Calu3 (cell line): ENCODE results near the gene PDE4B. TPM values are rescaled to one million over a fixed set of nuclear protein-coding genes. Genes with fewer than 3 reads are reported as not detected.

Experiments used
- BruUV-seq: library from RNA; stranded (reverse); fragments of 400-500 nt; replicated peaks from 2 replicates; lab custom pipeline; 2021; lab: Mats Ljungman, UMichigan
- CTCF ChIA-PET: fragments of 300-600 bp; sonication (Branson Sonifier 250); formaldehyde crosslinking; loops from one replicate; lab custom pipeline; 2022; ENCODE audit warnings: antibody characterized with exemption; lab: Charles Lee
- DNase-seq: peaks from one replicate; pipeline ENCODE4 v3.0.0; 2022
- H3K27ac Mint-ChIP-seq: one replicate; pipeline ENCODE4 v1.8.0; 2022; ENCODE audit warnings: mixed read lengths; ENCODE audit not compliant: unreplicated experiment
- H3K27me3 Mint-ChIP-seq: one replicate; pipeline ENCODE4 v1.8.0; 2022; ENCODE audit warnings: mixed read lengths; ENCODE audit not compliant: unreplicated experiment
- H3K36me3 Mint-ChIP-seq: one replicate; pipeline ENCODE4 v1.8.0; 2022; ENCODE audit warnings: mild to moderate bottlenecking, moderate library complexity, mixed read lengths; ENCODE audit not compliant: insufficient read depth, unreplicated experiment
- H3K4me1 Mint-ChIP-seq: one replicate; pipeline ENCODE4 v1.8.0; 2022; ENCODE audit warnings: mild to moderate bottlenecking, low read depth, mixed read lengths; ENCODE audit not compliant: unreplicated experiment
- H3K4me3 Mint-ChIP-seq: one replicate; pipeline ENCODE4 v1.8.0; 2022; ENCODE audit warnings: mild to moderate bottlenecking, low read depth, moderate library complexity, mixed read lengths; ENCODE audit not compliant: unreplicated experiment
- H3K9me3 Mint-ChIP-seq: one replicate; pipeline ENCODE4 v1.8.0; 2022; ENCODE audit warnings: low read depth, mixed read lengths; ENCODE audit not compliant: unreplicated experiment
- intact Hi-C: fragments of 100-400 bp; cut with micrococcal nuclease; formaldehyde crosslinking; loops from one replicate; pipeline ENCODE4 v1.10.0; 2022; ENCODE audit not compliant: unreplicated experiment
- total RNA-seq: library from RNA; stranded (reverse); gene quantifications from 2 replicates; pipeline ENCODE4 v1.2.3, GENCODE V29; 2022
- TF ChIP-seq, protein P1 (sequence below): fragments of 200-600 bp; IDR thresholded peaks from one replicate; pipeline ENCODE4 v1.8.0; 2022; ENCODE audit warnings: antibody characterized with exemption; ENCODE audit not compliant: unreplicated experiment

Gene PDE4B
- total RNA-seq, 1 experiment from 2014 or later: 2.9 TPM

DNA sequence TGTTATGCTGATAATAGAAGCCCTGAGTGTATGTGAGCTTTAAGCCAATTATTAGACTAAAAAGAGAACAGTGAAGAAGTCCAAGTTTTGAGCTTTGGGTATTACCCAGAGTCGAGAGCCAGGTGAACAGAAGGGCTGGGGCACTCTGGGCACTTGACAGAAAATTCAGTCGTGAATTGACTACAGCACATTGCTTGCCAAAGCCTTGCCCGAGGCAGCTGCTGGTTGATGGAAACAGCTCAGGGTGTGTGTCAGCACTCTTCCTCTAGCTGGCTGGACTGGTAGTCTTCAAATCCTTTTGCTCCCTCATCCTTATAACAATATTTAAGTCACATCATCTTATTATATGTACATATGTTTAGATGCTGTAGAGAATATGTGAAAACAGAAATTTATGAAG, 21.3 kb downstream of the PDE4B start:
- Mint-ChIP-seq H3K36me3 (no peaks in the 10 kb centered on the region), H3K4me1 (peaks cover 16% of the 10 kb centered on the region), H3K9me3 (no peaks in the 10 kb centered on the region), H3K27ac (no peak overlapping the region), H3K27me3 (no peaks in the 10 kb centered on the region), H3K4me3 (no peak overlapping the region)
- CTCF ChIA-PET: interaction anchor here (0.6 kb wide), 1 partner anchor 32 kb away, joined by 4 read pairs; no protein-coding TSS in a partner anchor
- no TSS peak for BruUV-seq
- intact Hi-C loops: no loop called here
- DNase-seq: no peak
- TF ChIP-seq, protein P1, sequence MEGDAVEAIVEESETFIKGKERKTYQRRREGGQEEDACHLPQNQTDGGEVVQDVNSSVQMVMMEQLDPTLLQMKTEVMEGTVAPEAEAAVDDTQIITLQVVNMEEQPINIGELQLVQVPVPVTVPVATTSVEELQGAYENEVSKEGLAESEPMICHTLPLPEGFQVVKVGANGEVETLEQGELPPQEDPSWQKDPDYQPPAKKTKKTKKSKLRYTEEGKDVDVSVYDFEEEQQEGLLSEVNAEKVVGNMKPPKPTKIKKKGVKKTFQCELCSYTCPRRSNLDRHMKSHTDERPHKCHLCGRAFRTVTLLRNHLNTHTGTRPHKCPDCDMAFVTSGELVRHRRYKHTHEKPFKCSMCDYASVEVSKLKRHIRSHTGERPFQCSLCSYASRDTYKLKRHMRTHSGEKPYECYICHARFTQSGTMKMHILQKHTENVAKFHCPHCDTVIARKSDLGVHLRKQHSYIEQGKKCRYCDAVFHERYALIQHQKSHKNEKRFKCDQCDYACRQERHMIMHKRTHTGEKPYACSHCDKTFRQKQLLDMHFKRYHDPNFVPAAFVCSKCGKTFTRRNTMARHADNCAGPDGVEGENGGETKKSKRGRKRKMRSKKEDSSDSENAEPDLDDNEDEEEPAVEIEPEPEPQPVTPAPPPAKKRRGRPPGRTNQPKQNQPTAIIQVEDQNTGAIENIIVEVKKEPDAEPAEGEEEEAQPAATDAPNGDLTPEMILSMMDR: no peak

DNA sequence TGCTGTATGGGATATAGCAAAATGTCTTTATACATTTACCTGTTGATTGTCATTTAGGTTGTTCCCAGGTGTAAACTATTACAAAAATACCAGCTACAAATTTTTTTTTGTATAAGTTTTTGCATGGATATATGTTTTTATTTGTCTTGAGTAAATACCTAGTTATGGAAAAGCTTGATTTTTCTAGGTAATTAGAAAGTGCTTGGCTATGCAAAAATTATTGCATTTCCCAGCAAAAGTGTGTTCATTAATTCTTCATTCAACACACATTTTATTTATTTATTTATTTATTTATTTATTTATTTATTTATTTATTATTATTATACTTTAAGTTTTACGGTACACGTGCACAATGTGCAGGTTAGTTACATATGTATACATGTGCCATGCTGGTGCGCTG, 22.1 kb downstream of the PDE4B start:
- Mint-ChIP-seq H3K9me3 (no peaks in the 10 kb centered on the region), H3K36me3 (no peaks in the 10 kb centered on the region), H3K4me3 (no peak overlapping the region), H3K4me1 (peaks cover 16% of the 10 kb centered on the region), H3K27me3 (no peaks in the 10 kb centered on the region), H3K27ac (no peak overlapping the region)
- no TSS peak for BruUV-seq
- CTCF ChIA-PET: no interaction called here
- TF ChIP-seq, protein P1: no peak
- DNase-seq: no peak
- intact Hi-C loops: no loop called here

DNA sequence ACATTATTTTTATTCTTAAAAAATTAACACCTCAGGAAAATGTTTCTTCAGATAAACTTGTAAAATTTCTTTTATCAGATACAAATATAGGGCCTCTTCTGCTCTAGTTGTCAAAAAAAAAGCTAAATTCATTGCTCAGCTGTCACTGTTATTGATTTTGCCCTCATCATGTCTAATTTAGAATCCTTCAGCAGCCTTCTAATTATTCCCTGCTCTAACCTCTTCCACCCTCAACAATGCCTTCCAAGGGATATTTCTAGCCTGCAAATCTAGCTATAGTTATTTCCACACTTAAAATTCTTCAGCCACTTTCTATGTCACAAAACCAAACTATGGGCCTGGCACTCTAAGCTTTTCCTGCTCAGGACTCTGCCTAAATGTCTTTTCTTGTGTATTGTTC, 25.2 kb downstream of the PDE4B start:
- Mint-ChIP-seq H3K4me1 (peaks cover 4% of the 10 kb centered on the region), H3K27me3 (no peaks in the 10 kb centered on the region), H3K36me3 (no peaks in the 10 kb centered on the region), H3K9me3 (no peaks in the 10 kb centered on the region), H3K4me3 (no peak overlapping the region), H3K27ac (no peak overlapping the region)
- no peak for DNase-seq
- intact Hi-C loops: no loop called here
- no TSS peak for BruUV-seq
- CTCF ChIA-PET: no interaction called here
- TF ChIP-seq, protein P1: no peak

DNA sequence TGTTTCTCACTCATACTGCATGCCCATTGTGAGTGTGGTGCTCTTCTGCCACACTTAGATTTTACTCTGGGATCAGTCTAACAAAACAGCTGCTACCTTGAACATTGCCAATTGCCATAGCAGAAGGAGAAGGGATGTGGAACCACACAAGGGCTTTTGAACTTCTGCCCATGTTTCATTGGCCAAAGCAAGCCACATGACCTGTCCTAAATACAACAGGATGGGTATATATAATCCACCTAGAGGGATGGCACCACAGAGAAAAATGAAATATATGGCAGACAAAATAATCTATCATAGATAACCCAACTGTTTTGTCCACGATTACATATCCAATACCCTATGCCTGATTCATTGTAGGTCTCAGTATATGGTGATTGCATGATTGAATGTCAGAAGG, 26.3 kb downstream of the PDE4B start:
- intact Hi-C loops: no loop called here
- Mint-ChIP-seq H3K36me3 (no peaks in the 10 kb centered on the region), H3K27ac (no peak overlapping the region), H3K4me1 (no peaks in the 10 kb centered on the region), H3K27me3 (no peaks in the 10 kb centered on the region), H3K9me3 (peaks cover 5% of the 10 kb centered on the region), H3K4me3 (no peak overlapping the region)
- CTCF ChIA-PET: no interaction called here
- BruUV-seq: no TSS peak
- TF ChIP-seq, protein P1: no peak
- no peak for DNase-seq
